NK-92 (cell line): ENCODE data around the gene CDCA3.
A peak's percentile ranks its signal among the peaks of the same experiment; 100 is the strongest.
"Not testable (repeated sequence)": the region's sequence is repeated elsewhere in the genome, so short reads cannot be mapped to it uniquely, and the experiment has no call there.

Experiments
- DNase-seq: peaks from one replicate; lab custom pipeline; 2025; ENCODE audit not compliant: unreplicated experiment; lab: John Stamatoyannopoulos, UW

Gene CDCA3

GRCh38 chr12:6851153-6851920 is at the start of gene CDCA3:
CDCA3 (minus strand) TSS chr12:6851286; CDS start chr12:6850952, 334 bp downstream.
- DNase-seq, result peak; percentile 41

- DNase-seq, result no peak
These were observed 48.9 kb upstream of the CDCA3 start for GRCh38 chr12:6899837-6900519.

- no peak for DNase-seq
These were observed 48.3 kb upstream of the CDCA3 start for GRCh38 chr12:6899427-6899826.

- no peak for DNase-seq
These were observed 45.9 kb upstream of the CDCA3 start for GRCh38 chr12:6896846-6897435.

- DNase-seq, result no peak
These were observed 43.2 kb upstream of the CDCA3 start for GRCh38 chr12:6894321-6894720.

- DNase-seq, result not testable (repeated sequence)
These were observed 41.6 kb upstream of the CDCA3 start for GRCh38 chr12:6892683-6893082.

GRCh38 chr12:6891646-6892001 is 40.5 kb upstream of the CDCA3 start:
- DNase-seq, result no peak

GRCh38 chr12:6890789-6891645 is 39.9 kb upstream of the CDCA3 start:
- DNase-seq, result peak; percentile 93

- DNase-seq, result not testable (repeated sequence)
These were observed 38.9 kb upstream of the CDCA3 start for GRCh38 chr12:6889775-6890573.

GRCh38 chr12:6888794-6889193 is 37.7 kb upstream of the CDCA3 start:
- not testable (repeated sequence) for DNase-seq

GRCh38 chr12:6888360-6888759 is 37.3 kb upstream of the CDCA3 start:
- DNase-seq, result no peak

- DNase-seq, result no peak
These were observed 36.4 kb upstream of the CDCA3 start for GRCh38 chr12:6887460-6887859.

GRCh38 chr12:6886206-6886999 is 35.3 kb upstream of the CDCA3 start:
- DNase-seq, result not testable (repeated sequence)

- no peak for DNase-seq
These were observed 33.5 kb upstream of the CDCA3 start for GRCh38 chr12:6884539-6884938.

GRCh38 chr12:6883683-6884082 is 32.6 kb upstream of the CDCA3 start:
- no peak for DNase-seq

- DNase-seq, result no peak
These were observed 32.2 kb upstream of the CDCA3 start for GRCh38 chr12:6883252-6883651.

GRCh38 chr12:6879824-6880223 is 28.7 kb upstream of the CDCA3 start:
- DNase-seq, result not testable (repeated sequence)

- not testable (repeated sequence) for DNase-seq
These were observed 22.9 kb upstream of the CDCA3 start for GRCh38 chr12:6874015-6874368.

GRCh38 chr12:6873094-6874014 is 22.3 kb upstream of the CDCA3 start, which contains the start of gene SPSB2:
SPSB2 (minus strand) TSS chr12:6873303; CDS start chr12:6872901, 402 bp downstream.
- DNase-seq, result peak; percentile 75
